Measurements from ENCODE around the gene DENND4B.
"Not testable (repeated sequence)": the region's sequence is repeated elsewhere in the genome, so short reads cannot be mapped to it uniquely, and the experiment has no call there.

Gene DENND4B

DNA sequence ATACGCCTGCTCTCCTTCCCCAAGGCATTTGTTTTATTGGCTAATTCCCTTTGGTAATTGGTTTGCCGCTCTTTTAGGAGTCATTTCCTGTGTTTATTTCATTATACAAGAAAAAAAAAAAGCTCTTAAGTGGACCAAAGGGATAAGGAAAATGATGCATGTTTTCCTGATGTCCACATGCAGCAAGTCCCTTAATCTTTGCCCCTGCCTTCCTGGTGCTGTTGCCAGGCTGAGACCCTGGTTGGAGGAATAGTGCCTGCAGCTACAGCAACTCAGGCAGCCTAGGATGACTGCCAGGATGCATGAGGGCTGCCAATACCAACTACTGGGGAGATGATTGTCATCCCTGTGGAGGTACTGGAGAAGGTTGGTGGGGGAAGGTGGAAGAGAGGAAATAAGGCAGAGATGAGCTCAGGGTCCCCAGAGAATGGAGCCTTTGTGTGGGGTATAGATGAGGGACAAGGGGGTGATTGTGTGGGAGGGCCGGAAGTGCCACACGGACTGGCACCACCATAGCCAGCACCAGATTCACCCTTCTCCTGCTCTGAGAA lies 17.7 kb downstream of the DENND4B start:
- in situ Hi-C loops (cut with MboI; ENCODE audit: low sequenced_read_pairs): no loop called here

DNA sequence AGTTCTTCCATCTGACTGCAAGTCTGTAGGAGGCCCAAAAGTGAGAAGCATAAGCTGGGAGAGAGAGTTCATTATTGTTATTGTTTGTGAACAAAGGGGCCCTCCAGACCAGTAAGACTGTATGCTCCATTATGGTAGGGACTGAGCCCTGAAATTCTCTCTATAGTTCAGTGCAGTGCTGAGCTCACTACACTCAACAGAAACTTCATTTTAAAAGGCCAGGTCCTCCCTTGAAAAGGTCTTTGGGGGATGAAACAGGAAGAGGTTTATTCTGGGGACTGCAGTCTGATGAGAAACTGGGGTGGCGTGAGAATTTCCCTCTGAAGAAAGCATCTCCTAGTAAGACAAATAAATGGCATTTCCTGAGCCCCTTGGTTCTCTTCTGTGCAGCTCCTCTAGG lies 18.3 kb downstream of the DENND4B start:
- in situ Hi-C loops (cut with MboI; ENCODE audit: low sequenced_read_pairs): no loop called here

DNA sequence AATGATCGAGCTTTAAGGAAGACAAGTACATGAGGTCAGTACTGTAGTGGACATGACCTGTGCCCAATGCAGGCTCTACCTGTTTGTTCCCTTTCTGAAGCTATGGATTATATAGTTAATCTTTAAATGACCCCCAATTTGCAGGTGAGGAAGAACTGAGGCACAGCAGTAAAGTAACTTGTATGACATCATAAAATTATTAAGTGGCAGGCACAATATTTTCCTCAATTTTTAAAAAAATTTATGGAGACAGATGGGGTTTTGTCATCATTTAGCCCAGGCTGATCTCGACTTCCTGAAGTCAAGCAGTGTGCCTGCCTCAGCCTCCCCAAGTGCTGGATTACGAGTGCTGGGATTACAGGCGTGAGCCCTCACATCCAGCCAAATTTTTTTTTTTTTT lies 20.1 kb downstream of the DENND4B start:
- in situ Hi-C loops (cut with MboI; ENCODE audit: low sequenced_read_pairs): no loop called here

DNA sequence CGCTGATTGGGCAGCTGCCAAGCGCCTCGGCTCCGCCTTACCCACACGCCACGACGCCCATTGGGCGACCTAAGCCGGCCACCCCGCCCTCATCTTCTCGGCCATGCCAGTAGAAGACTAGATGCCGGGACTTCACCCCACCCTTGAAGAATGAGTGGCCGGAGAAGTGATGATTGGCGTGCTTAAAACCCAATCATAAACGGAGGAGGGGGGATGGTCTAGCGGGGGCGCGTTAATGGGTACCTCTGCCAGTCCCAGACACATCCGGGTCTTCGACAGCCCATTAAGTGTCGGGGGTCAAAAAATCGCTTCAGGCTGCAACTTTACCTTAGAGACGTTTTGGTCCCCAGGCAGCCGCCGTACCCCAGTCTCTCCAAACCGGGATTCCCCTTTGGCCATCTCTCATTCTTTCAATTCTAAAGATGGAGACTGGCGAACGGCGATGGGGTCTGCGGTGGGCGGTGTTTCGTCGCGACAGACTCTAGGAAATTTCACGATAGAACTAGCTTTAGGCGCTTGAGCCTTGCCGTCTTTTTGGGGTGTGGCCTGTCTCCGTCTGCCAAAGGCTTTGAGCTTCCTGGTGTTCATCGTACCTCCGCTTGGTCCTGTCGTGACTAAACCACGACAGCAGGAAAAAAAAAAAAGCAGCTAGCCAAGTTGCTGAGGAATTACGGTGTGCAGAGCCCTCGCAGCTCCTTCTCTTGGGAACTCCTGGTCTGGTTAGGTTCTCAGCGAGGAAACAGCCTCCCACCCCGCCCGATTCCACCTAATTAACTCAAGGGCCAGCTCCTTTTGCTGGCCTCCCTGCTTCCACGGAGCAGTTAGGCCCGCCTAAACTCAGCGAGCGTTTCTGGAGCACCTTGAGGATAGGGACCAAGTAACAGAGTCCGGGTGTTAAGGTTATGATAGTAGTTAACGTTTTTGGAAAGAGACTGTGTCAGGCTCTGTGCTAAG lies 23.3 kb downstream of the DENND4B start, which contains the start of gene GATAD2B:
Gene GATAD2B (minus strand): TSS at position 1 of the 954 bp plus-strand sequence. CDS start 94,625 bp downstream, outside the sequence.
- in situ Hi-C loops (cut with MboI; ENCODE audit: low sequenced_read_pairs): no loop called here

DNA sequence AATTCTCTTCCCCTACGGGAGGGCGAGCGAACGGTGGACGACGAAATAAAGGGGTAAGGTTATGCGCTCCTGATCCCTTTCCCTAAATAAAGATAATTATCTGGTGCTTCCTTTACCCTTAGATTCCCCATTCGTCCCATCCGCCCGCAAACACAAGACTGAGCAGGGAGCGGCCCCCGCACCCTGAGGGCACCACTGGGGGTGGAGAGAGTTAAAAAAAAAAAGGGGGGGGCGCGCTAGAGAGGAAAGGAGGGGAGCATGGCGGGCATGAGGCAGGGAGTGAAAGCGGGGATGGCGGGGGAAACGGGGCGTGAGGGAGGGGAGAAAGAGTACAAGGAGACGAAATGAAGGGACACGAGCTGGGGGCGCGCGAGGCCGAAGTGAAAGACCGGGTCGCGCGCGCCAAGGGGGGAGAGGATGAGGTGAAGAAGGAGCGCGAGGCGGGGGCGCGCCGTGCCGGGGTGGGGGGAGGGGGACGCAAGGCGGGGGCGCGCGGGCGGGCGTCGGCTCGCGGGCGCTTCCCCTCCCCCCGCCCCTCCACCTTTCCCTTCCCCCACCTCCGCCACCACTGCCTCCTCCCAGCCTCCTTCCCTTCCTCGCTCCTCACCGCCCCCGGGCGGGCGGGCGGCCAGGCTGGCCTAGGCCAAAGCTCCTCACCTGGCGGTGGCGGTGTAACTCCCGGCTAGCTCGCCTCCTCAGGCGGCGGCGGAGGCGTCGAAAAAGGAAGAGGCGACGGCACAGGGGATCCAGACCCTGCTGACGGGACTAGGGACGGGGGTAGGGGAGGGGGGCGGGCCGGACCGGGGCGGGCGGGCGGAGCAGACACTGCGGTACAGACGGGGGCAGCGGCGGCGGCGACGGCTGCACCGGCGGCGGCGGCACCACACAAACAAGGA lies 24.2 kb downstream of the DENND4B start:
- in situ Hi-C loops (cut with MboI; ENCODE audit: low sequenced_read_pairs): no loop called here

DNA sequence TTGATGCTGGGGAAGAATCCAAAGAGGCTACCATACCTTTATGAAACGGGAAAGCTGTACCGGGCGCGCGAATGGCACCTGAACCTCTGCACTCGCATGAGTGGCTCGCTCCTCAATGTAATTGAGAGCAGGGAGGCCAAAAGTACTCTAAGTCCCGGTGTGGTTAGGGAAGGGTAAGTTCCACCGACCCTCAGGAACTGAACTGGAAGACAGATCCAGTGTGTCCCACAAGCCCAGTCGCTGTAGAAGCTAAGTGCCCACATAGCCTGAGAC lies 24.8 kb downstream of the DENND4B start:
- in situ Hi-C loops (cut with MboI; ENCODE audit: low sequenced_read_pairs): no loop called here

DNA sequence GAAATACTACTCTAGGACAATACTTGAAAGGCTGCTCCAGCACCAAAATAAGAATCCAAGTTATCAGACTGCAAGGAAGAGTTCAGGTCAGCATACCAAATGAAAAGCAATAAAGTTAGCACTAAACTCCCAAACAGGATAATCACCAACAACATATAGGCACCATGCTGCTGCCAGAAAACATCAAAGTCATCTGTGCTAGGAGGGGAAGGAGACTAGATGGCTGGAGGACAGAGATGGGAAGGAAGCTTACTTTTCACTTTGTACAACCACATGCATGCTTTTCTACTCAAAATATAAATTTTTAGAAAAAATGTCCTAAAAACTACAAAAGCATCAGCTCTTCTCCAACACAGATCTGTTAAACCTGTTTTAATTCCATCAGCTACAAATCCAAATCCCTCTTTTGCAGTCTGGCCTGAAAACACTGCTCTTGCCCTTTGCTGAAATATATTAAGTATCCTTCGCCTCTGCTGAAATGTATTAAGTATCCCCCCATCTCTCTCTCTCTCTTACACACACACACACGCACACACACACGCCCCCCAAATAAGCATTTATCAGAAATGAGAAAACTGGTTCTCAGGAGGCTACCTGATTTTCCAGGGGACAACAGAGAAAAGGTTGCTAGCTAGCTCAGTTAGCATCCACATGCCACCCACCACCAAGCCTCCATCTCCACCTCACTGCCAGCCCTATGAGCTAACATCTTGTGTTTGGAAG lies 25.3 kb downstream of the DENND4B start:
- in situ Hi-C loops (cut with MboI; ENCODE audit: low sequenced_read_pairs): no loop called here

DNA sequence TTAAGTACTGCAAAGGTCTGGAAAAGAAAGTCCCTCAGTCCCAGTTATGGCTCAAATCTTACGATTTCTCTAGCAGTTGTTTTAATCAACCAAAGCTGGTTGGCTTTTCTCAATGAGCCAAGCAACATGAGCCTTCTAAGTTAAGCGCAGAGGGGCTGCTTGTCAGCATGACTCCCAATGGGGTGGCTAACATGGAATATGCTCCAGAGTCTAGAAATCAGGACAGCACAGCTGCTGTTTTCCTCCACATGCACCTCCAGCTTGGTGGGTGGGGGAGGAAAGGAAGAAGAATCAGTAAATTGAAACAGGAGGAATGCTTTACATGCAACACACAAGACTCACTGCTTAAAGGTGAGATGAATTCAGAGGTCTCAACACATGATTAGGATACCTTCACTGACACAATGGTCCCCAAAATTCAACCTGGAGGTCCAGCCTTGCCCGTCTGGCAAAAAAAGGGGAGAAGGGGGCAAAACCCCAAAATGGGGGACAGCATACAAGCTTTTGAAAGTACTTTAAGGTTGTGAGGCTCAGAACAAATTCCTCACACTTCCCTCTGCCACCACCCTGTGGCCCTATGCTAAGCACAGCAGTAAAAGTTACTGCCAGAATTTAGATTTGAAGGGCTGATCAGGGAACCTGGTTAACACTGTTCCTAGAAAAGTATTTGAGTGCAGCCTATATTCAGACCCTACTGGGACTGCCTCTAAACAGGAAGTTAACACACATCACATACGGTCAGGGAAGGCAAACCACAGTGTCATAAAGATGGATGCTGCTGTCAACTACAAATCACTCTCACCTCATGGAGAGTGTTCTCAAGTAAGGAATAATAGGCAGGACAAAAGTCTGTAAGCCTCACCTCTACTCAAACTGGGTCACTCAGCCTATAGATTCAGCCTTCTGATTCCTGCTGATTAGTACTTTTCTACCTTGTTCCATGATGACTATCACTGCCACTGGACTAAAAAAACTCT lies 26.4 kb downstream of the DENND4B start:
- in situ Hi-C loops (cut with MboI; ENCODE audit: low sequenced_read_pairs): no loop called here

DNA sequence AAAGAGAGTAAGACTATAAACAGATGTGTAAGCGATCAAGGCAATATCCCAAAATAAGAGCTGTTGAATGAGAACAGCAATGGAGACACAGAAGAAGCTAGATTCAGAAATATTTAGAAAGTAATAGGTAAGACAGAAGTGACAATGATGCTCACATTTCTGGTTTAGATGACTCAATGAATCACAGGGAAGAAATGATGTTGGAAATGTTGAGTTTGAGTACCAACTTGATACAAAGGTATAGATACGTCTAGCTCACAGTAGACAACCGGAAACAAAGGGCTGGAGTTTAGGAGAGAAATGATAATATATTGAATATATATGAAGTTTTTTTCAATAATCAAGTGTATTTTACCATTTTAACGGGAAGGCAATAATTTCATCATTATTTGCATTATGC lies 30.2 kb downstream of the DENND4B start:
- in situ Hi-C loops (cut with MboI; ENCODE audit: low sequenced_read_pairs): no loop called here

DNA sequence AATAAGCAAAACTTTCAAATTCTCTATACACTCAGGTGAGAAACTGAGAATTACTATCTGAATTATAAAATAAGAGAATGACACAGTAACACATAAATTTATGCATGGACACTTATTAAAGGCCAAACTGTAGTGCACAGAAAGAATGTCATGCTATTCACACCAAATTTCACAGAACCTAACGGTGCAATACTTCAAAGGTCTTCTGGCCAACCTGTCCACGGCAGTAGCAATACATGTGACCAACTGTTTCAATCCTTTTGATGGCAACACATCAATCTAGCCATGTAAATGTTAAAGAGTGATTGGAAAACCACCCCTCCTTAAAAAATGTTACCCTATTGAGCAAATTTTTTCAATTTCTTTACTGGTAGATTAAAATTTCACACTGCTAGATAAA lies 34.2 kb downstream of the DENND4B start:
- in situ Hi-C loops (cut with MboI; ENCODE audit: low sequenced_read_pairs): no loop called here

DNA sequence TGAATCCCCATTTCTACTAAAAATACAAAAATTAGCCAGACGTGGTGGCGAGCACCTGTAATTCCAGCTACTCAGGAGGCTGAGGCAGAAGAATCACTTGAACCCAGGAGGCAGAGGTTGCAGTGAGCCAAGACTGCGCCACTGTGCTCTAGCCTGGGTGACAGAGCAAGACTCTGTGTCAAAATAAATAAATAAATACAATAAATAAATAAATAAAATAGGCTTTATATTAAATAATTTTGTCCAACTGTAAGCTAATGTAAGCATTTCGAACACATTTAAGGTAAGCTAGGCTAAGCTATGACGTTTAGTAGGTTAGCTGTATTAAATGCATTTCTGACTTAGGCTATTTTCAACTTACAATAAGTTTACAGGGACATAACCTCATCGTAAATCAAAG lies 36.0 kb downstream of the DENND4B start:
- in situ Hi-C loops (cut with MboI; ENCODE audit: low sequenced_read_pairs): not testable (repeated sequence)

DNA sequence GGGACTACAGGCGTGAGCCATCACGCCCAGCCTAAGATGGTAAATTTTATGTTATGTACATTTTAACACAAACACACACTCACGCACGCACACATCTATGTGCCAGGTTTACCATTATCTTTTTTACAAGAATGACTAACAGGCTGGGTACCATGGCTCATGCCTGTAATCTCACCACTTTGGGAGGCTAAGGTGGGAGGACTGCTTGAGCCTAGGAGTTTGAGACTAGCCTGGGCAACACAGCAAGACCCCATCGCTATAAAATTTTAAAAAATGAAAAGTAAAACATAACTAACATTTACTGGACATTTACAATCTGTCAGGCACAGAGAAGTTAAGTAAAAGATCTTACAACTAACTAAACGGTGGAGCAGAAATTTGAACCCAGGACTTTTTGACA lies 38.4 kb downstream of the DENND4B start:
- in situ Hi-C loops (cut with MboI; ENCODE audit: low sequenced_read_pairs): no loop called here

DNA sequence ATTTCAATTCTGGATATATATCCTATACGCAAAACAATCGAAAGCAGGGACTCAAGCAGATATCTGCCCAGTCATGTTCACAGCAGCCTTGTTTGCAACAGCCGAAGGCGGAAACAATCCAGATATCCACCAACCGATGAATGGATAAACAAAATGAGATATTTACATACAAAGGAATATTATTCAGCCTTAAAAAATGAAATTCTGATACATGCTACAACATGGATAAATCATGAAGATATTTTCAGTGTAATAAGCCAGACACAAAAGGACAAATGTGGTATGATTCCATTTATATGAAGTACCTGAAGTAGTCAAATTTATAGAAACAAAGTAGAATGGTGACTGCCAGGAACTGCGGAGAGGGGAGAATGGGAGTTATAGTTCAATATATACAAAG lies 39.4 kb downstream of the DENND4B start:
- in situ Hi-C loops (cut with MboI; ENCODE audit: low sequenced_read_pairs): no loop called here

DNA sequence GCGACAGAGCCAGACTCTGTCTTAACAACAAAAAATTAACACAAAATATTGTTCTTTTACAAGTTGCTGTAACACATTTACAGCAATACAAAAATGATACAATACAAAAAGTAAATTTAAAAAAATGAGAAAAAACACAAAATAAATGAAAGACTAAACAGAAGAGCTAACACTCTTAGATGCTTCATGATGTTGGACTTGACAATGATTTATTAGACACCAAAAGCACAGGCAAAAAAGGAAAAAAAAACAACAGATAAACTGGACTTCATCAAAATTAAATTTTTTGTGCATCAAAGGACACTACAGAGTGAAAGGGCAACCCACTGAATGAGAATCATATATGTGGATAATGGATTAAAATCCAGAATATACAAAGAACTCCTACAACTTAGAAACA lies 40.1 kb downstream of the DENND4B start:
- in situ Hi-C loops (cut with MboI; ENCODE audit: low sequenced_read_pairs): no loop called here

DNA sequence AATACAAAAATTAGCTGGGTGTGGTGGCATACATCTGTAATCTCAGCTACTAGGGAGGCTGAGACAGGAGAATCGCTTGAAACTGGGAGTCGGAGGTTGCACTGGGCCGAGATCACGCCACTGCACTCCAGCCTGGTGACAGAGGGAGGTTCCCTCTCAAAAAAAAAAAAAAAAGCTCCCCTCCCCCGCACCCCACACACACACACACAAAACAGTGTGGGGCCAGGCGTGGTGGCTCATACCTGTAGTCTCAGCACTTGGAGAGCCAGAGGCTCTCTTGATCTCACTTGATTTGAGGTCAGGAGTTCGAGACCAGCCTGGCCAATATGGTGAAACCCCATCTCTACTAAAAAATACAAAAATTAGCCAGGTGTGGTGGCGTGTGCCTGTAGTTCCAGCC lies 40.6 kb downstream of the DENND4B start:
- in situ Hi-C loops (cut with MboI; ENCODE audit: low sequenced_read_pairs): not testable (repeated sequence)

DNA sequence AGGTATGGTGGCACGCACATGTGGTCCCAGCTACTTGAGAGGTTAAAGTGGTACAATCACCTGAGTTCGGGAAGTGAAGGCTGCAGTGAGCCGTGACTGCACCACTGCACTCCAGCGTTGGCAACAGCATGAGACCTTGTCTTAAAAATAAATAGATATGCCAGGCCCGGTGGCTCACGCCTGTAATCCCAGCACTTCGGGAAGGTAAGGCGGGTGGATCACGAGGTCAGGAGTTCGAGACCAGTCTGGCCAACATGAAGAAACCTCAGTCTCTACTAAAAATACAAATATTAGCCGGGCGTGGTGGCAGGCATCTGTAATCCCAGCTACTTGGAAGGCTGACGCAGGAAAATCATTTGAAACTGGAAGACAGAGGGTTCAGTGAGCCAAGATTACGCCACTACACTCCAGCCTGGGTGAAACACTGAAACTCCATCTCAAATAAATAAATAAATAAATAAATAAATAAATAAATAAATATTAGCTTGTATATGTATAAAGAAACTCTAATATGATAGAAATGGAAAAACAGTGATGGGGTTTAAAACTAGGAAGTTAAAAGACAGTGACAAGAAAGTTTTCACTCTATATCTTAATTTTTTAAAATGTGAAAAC lies 42.6 kb downstream of the DENND4B start:
- in situ Hi-C loops (cut with MboI; ENCODE audit: low sequenced_read_pairs): no loop called here

DNA sequence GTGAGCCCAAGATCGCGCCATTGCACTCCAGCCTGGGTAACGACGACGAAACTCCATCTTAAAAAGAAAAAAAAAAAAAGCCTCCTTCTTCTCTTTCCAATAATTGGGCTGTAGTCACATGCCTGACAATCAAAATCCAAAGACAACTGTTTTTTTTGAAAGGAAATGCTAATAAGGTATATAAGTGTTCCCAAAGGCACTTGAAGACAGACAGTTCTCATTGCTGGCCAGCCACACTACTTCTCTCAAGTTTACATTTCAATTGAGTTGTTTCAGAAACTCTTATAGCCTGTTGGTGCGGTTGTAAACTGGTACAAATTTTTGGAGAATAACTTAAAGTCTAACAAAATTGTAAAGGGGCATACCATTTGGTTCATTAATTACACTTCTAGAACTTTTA lies 47.0 kb downstream of the DENND4B start:
- in situ Hi-C loops (cut with MboI; ENCODE audit: low sequenced_read_pairs): no loop called here

DNA sequence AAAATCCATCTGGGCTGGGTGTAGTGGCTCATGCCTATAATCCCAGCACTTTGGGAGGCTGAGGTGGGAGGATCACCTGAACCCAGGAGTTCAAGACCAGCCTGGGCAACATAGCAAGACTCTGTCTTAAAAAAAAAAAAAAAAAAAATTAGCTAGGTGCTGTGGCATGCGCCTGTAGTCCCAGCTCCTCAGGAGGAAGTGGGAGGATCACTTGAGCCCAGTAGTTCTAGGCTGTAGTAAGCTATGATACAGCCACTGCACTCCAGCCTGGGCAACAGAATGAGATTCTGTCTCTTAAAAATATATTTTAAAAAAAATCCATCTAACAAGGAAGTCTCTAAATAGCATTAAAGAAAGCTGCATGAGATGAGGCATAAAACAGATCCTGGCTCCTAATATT lies 50.7 kb downstream of the DENND4B start:
- in situ Hi-C loops (cut with MboI; ENCODE audit: low sequenced_read_pairs): not testable (repeated sequence)

DNA sequence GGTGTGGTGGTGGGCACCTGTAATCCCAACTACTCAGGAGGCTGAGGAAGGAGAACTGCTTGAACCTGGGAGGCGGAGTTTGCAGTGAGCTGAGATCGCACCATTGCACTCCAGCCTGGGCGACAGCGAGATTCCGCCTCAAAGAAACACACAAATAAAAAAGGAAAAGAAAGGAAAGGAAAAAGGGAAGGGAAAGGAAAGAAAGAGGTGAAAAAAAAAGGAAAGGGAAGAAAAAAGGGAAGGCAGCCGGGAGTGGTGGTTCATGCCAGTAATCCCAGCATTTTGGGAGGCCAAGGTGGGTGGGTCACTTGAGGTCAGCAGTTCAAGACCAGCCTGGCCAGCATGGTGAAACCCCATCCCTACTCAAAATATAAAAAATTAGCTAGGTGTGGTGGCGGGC lies 55.5 kb downstream of the DENND4B start:
- in situ Hi-C loops (cut with MboI; ENCODE audit: low sequenced_read_pairs): not testable (repeated sequence)
